Measurements from ENCODE around the gene ASB2. TPM values are rescaled to one million over a fixed set of nuclear protein-coding genes. Genes with fewer than 3 reads are reported as not detected.

ASB2 gene
- total RNA-seq, 2 experiments from 2014 or later, result 21.3 to 24.0 TPM

GRCh38 chr14:93960774-93961438, 15.5 kb downstream of the ASB2 start:
- no peaks in the 10 kb centered on the region for H3K27me3 Mint-ChIP-seq
- peak overlapping the region; percentile 72 for H3K4me3 Mint-ChIP-seq
- POLR2A ChIA-PET, result interaction anchor here (3.3 to 9.9 kb wide), 2 partner anchors 12 to 21 kb away, joined by 12 to 190 read pairs; partner anchors contain the start of gene ASB2
- peaks cover 79% of the 10 kb centered on the region for H3K4me1 Mint-ChIP-seq
- H3K9me3 Mint-ChIP-seq, result no peaks in the 10 kb centered on the region
- H3K36me3 Mint-ChIP-seq, result peaks cover 13% of the 10 kb centered on the region
- no peak for DNase-seq
- ATAC-seq (ENCODE audit: low read depth), result no peak
- H3K27ac Mint-ChIP-seq, result peak overlapping the region; percentile 91

GRCh38 chr14:93960108-93960475, 16.3 kb downstream of the ASB2 start:
- Mint-ChIP-seq H3K36me3 (peaks cover 7% of the 10 kb centered on the region), H3K4me3 (peak overlapping the region; percentile 74), H3K27ac (peak overlapping the region; percentile 91), H3K4me1 (peaks cover 85% of the 10 kb centered on the region), H3K9me3 (no peaks in the 10 kb centered on the region), H3K27me3 (no peaks in the 10 kb centered on the region)
- no peak for ATAC-seq (ENCODE audit: low read depth)
- DNase-seq, result no peak
- POLR2A ChIA-PET, result interaction anchor here (1.8 to 9.9 kb wide), 3 partner anchors 13 to 52 kb away, joined by 5 to 190 read pairs (median 12); partner anchors contain the start of gene ASB2

DNA sequence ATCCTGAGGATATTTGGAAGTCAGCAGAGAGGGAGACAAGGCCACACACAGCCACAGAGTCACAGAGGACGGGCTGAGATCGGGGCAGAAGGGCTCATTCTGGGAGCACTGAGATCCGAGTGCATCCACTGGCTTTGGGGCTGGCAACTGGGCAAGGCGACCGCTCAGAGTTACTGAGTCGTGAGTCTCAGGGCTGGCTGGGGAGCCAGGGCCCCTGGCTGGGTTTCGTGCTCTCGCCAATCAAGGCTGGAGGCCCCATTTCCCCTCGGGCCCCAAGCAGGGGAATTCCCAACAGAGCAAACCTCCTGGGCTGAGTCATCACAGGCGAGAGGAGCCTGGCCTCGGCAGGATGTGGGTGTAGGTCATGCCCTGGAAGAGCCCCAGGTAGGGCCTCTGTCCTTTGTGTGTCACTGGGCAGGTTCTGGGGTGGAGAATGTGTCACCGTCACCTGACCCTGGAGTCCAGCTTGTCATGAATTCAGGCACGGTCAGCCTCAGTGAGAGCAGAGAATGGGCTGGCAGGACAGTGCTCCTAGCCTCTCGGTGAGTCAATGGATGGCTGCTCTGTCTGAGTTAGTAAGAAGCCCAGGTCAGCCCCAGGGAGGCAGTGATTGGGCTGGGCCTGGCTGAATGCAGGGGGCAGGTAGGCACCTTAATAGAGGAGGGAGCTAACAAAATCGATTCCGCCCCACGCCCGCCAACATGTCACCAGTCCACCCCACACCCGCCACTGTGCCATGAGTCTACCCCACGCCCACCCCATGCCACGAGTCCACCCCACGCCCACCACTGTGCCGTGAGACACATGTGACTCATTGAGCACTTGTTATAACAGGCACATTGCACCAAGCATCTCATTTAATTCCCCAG, 16.9 kb downstream of the ASB2 start:
- Mint-ChIP-seq H3K36me3 (peaks cover 2% of the 10 kb centered on the region), H3K27ac (peak overlapping the region; percentile 91), H3K9me3 (no peaks in the 10 kb centered on the region), H3K4me1 (peaks cover 85% of the 10 kb centered on the region), H3K4me3 (peak overlapping the region; percentile 74), H3K27me3 (no peaks in the 10 kb centered on the region)
- POLR2A ChIA-PET, result interaction anchor here (1.8 to 9.9 kb wide), 3 partner anchors 13 to 52 kb away, joined by 5 to 190 read pairs (median 12); partner anchors contain the start of gene ASB2
- DNase-seq, result peak; percentile 84
- ATAC-seq (ENCODE audit: low read depth), result peak; percentile 78

GRCh38 chr14:93958567-93959238, 17.7 kb downstream of the ASB2 start:
- H3K27ac Mint-ChIP-seq, result peak overlapping the region; percentile 91
- H3K27me3 Mint-ChIP-seq, result no peaks in the 10 kb centered on the region
- peak overlapping the region; percentile 74 for H3K4me3 Mint-ChIP-seq
- POLR2A ChIA-PET, result interaction anchor here (1.8 to 9.9 kb wide), 3 partner anchors 14 to 53 kb away, joined by 5 to 190 read pairs (median 12); partner anchors contain the start of gene ASB2
- no peaks in the 10 kb centered on the region for H3K9me3 Mint-ChIP-seq
- ATAC-seq (ENCODE audit: low read depth) (no peak), DNase-seq (no peak)
- H3K36me3 Mint-ChIP-seq, result peaks cover 2% of the 10 kb centered on the region
- H3K4me1 Mint-ChIP-seq, result peaks cover 87% of the 10 kb centered on the region

GRCh38 chr14:93957751-93958566, 18.4 kb downstream of the ASB2 start:
- Mint-ChIP-seq H3K9me3 (no peaks in the 10 kb centered on the region), H3K4me1 (peaks cover 85% of the 10 kb centered on the region), H3K36me3 (peaks cover 2% of the 10 kb centered on the region)

GRCh38 chr14:93957333-93957710, 19.0 kb downstream of the ASB2 start:
- Mint-ChIP-seq H3K27me3 (no peaks in the 10 kb centered on the region), H3K4me3 (peak overlapping the region; percentile 80), H3K9me3 (no peaks in the 10 kb centered on the region), H3K36me3 (peaks cover 2% of the 10 kb centered on the region), H3K27ac (peak overlapping the region; percentile 84), H3K4me1 (peaks cover 87% of the 10 kb centered on the region)
- no peak for DNase-seq
- ATAC-seq (ENCODE audit: low read depth), result no peak
- POLR2A ChIA-PET, result interaction anchor here (2.5 to 9.9 kb wide), 2 partner anchors 15 to 17 kb away, joined by 9 to 190 read pairs; partner anchors contain the start of gene ASB2

More at GRCh38 chr14:93957751-93958566, 18.4 kb downstream of the ASB2 start:
- POLR2A ChIA-PET, result interaction anchor here (0.6 to 9.9 kb wide), 3 partner anchors 15 to 18 kb away, joined by 3 to 190 read pairs (median 9); partner anchors contain the start of gene ASB2
- Mint-ChIP-seq H3K4me3 (peak overlapping the region; percentile 80), H3K27me3 (no peaks in the 10 kb centered on the region), H3K27ac (peak overlapping the region; percentile 84)
- no peak for DNase-seq
- ATAC-seq (ENCODE audit: low read depth), result no peak

DNA sequence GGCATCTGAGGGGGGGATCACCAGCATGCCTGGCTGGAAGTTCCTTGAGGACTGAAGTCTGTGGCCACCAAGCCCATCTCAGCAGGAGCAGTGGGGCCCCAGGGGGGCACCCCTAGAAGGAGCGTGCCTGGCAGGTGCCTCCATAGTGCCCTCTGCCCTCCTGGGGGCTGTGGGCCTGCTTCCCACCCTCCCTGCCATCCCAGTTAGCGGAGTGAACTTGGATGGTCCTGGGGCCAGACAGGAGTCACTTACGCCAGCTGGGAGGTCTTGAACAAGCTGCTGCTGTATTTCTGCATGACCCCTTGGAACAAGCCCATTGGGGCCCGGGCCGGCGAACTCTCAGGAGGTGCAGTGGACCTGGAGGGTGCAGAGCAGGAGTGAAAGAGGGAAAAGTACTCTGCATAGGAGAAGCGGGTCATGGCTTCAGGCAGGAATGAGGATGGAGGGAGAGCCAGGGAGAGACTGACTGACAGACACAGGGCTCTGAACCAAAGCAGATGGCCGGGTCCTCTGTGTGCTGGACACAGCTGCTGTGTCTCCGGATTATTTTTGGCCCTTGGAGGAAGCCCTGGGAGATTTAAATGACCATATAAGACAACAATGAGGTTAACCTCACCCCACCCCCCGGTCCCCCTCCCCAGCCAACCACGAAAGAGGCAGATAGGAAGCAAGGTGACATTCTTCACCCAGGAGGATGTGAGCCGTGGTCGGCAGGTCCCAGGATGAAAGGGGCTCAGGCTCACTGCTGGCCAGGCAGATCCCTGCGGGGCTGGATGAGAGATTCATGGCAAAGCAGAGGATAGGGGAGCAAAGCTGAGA, 19.6 kb downstream of the ASB2 start:
- H3K4me1 Mint-ChIP-seq, result peaks cover 86% of the 10 kb centered on the region

DNA sequence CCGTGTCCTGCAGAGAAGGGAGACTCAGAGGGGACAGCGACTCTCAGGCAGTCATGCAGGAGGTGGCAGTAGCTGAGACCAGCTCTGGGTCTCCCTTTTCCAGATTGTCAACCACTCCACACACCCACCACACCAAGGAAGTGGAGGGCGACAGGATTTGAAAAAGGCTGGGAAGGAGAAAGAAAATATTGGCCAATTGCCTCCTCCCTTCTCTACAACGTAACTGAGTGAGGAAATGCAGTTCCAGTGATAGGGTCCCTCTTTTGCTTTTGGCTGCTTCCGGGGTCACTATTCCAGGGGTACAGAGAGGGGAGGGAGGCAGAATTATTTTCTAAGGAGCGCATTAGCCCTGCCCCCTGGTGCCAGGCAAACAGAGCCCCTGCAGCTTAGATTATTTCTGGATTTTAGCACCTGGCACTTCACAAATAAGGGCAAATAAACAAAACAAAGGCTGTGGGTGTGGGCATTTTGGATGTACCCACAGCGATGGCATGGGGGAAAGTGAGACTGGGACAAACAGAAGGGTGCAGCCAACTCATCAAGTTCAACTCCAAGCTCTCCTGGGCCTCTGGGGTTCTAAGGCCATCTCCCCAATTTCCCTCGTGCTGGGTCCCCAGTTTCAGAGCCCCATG, 20.4 kb downstream of the ASB2 start:
- POLR2A ChIA-PET, result interaction anchor here (1.4 to 9.9 kb wide), 4 partner anchors 8 to 20 kb away, joined by 4 to 190 read pairs (median 9); partner anchors contain the start of gene ASB2
- no peaks in the 10 kb centered on the region for H3K27me3 Mint-ChIP-seq

More for the DNA sequence above, 19.6 kb downstream of the ASB2 start:
- H3K27me3 Mint-ChIP-seq, result no peaks in the 10 kb centered on the region
- no peak for ATAC-seq (ENCODE audit: low read depth)
- peak; percentile 55 for DNase-seq
- H3K27ac Mint-ChIP-seq, result peak overlapping the region; percentile 84
- POLR2A ChIA-PET, result interaction anchor here (2.5 to 9.9 kb wide), 2 partner anchors 16 to 17 kb away, joined by 9 to 190 read pairs; partner anchors contain the start of gene ASB2
- peak overlapping the region; percentile 80 for H3K4me3 Mint-ChIP-seq
- peaks cover 2% of the 10 kb centered on the region for H3K36me3 Mint-ChIP-seq
- H3K9me3 Mint-ChIP-seq, result no peaks in the 10 kb centered on the region

GRCh38 chr14:93954900-93955849, 21.2 kb downstream of the ASB2 start:
- POLR2A ChIA-PET, result interaction anchor here (0.6 to 9.9 kb wide), 5 partner anchors 9 to 19 kb away, joined by 3 to 190 read pairs (median 9); partner anchors contain the start of gene ASB2
- no peaks in the 10 kb centered on the region for H3K9me3 Mint-ChIP-seq
- peaks cover 76% of the 10 kb centered on the region for H3K4me1 Mint-ChIP-seq
- peak; percentile 39 for ATAC-seq (ENCODE audit: low read depth)
- H3K4me3 Mint-ChIP-seq, result peak overlapping the region; percentile 80
- no peaks in the 10 kb centered on the region for H3K27me3 Mint-ChIP-seq
- peaks cover 2% of the 10 kb centered on the region for H3K36me3 Mint-ChIP-seq
- H3K27ac Mint-ChIP-seq, result peak overlapping the region; percentile 84
- DNase-seq, result peak; percentile 61

More for the DNA sequence above, 20.4 kb downstream of the ASB2 start:
- Mint-ChIP-seq H3K36me3 (no peaks in the 10 kb centered on the region), H3K4me3 (peak overlapping the region; percentile 80), H3K9me3 (no peaks in the 10 kb centered on the region), H3K27ac (peak overlapping the region; percentile 84), H3K4me1 (peaks cover 78% of the 10 kb centered on the region)
- DNase-seq (no peak), ATAC-seq (ENCODE audit: low read depth) (no peak)

GRCh38 chr14:93954516-93954830, 21.9 kb downstream of the ASB2 start:
- H3K36me3 Mint-ChIP-seq, result peaks cover 3% of the 10 kb centered on the region

More at GRCh38 chr14:93954516-93954830, 21.9 kb downstream of the ASB2 start:
- H3K4me3 Mint-ChIP-seq, result peak overlapping the region; percentile 80
- H3K4me1 Mint-ChIP-seq, result peaks cover 71% of the 10 kb centered on the region
- ATAC-seq (ENCODE audit: low read depth) (no peak), DNase-seq (no peak)
- no peaks in the 10 kb centered on the region for H3K9me3 Mint-ChIP-seq
- no peaks in the 10 kb centered on the region for H3K27me3 Mint-ChIP-seq
- H3K27ac Mint-ChIP-seq, result peak overlapping the region; percentile 84
- POLR2A ChIA-PET, result interaction anchor here (0.6 to 9.9 kb wide), 4 partner anchors 10 to 19 kb away, joined by 3 to 190 read pairs (median 6); partner anchors contain the start of gene ASB2
